HEK293 (cell line): ENCODE measurements around the gene LRP3.

ENCODE experiments used
- CTCF ChIA-PET: fragments of 350-600 bp; formaldehyde crosslinking; extraction: SDS; loops from one replicate; lab custom pipeline; 2021; ENCODE audit warnings: antibody characterized with exemption; lab: Yijun Ruan, JAX
- POLR2A ChIA-PET: fragments of 300-600 bp; formaldehyde crosslinking; extraction: SDS; loops from one replicate; lab custom pipeline; 2020; ENCODE audit warnings: antibody characterized with exemption, inconsistent platforms; lab: Yijun Ruan, JAX
- H3K27ac ChIP-seq: fragments of 200-500 bp; sonication (Bioruptor generic); 2 replicates; pipeline ENCODE4 v1.5.1; 2014; ENCODE audit warnings: low read depth, low read length, control low read depth, inconsistent platforms; ENCODE audit errors: extremely low read depth
- H3K36me3 ChIP-seq, 2 experiments: fragments of 200-500 bp in 1 of 2; sonication (Bioruptor generic) in 1 of 2; 1 replicate in 1 of 2; 2 replicates in 1 of 2; pipeline ENCODE4 v1.5.1; 2014 to 2017; ENCODE audit warnings: inconsistent platforms in 2 of 2, low read length in 2 of 2; ENCODE audit not compliant: control insufficient read depth in 2 of 2, insufficient read depth in 1 of 2
- H3K4me1 ChIP-seq: fragments of 200-500 bp; sonication (Bioruptor generic); 2 replicates; pipeline ENCODE4 v1.5.1; 2014; ENCODE audit warnings: mild to moderate bottlenecking, low read length, inconsistent platforms; ENCODE audit not compliant: control insufficient read depth, insufficient read depth
- H3K4me3 ChIP-seq: 2 replicates; pipeline ENCODE4 v1.5.1; 2011; ENCODE audit warnings: low read depth, mild to moderate bottlenecking, control low read depth, low read length, moderate library complexity
- H3K9me3 ChIP-seq: fragments of 200-500 bp; sonication (Bioruptor generic); 2 replicates; pipeline ENCODE4 v1.5.1; 2014; ENCODE audit warnings: low read depth, low read length, inconsistent platforms; ENCODE audit not compliant: control insufficient read depth, insufficient read depth
- ATF2 ChIP-seq: fragments of 450-650 bp; formaldehyde crosslinking; IDR thresholded peaks from 2 replicates; pipeline ENCODE4 v1.5.1; 2016; ENCODE audit warnings: missing biosample characterization, missing genetic modification characterization, low read depth
- EGR2 ChIP-seq: fragments of 450-650 bp; formaldehyde crosslinking; IDR thresholded peaks from 2 replicates; pipeline ENCODE4 v1.5.1; 2016; ENCODE audit warnings: low read depth, missing biosample characterization, missing genetic modification characterization
- ELK4 ChIP-seq: IDR thresholded peaks from 2 replicates; pipeline ENCODE4 v1.6.1; 2011; ENCODE audit warnings: mild to moderate bottlenecking, low read depth, low read length, borderline replicate concordance
- GFI1B ChIP-seq: fragments of 450-650 bp; formaldehyde crosslinking; IDR thresholded peaks from 2 replicates; pipeline ENCODE4 v1.5.1; 2016; ENCODE audit warnings: missing biosample characterization, missing genetic modification characterization
- GLIS1 ChIP-seq: fragments of 450-650 bp; formaldehyde crosslinking; IDR thresholded peaks from 2 replicates; pipeline ENCODE4 v1.5.1; 2016; ENCODE audit warnings: missing biosample characterization, missing genetic modification characterization
- KLF1 ChIP-seq: fragments of 450-650 bp; formaldehyde crosslinking; IDR thresholded peaks from 2 replicates; pipeline ENCODE4 v1.5.1; 2016; ENCODE audit warnings: missing biosample characterization, missing genetic modification characterization
- MZF1 ChIP-seq: fragments of 450-650 bp; formaldehyde crosslinking; IDR thresholded peaks from 2 replicates; pipeline ENCODE4 v1.5.1; 2017; ENCODE audit warnings: missing biosample characterization, missing genetic modification characterization, borderline replicate concordance
- PRDM2 ChIP-seq: fragments of 450-650 bp; formaldehyde crosslinking; IDR thresholded peaks from 2 replicates; pipeline ENCODE4 v1.5.1; 2016; ENCODE audit warnings: missing biosample characterization, missing genetic modification characterization, borderline replicate concordance
- SETDB1 ChIP-seq: IDR thresholded peaks from one replicate; pipeline ENCODE4 v1.6.1; 2017; ENCODE audit warnings: mild to moderate bottlenecking, low read length, moderate library complexity, mixed read lengths; ENCODE audit not compliant: insufficient read length
- ZBTB11 ChIP-seq: fragments of 450-650 bp; formaldehyde crosslinking; conservative IDR thresholded peaks from 2 replicates; pipeline ENCODE4 v1.5.1; 2016; ENCODE audit warnings: low read depth, missing biosample characterization, missing genetic modification characterization
- ZBTB20 ChIP-seq: fragments of 450-650 bp; formaldehyde crosslinking; IDR thresholded peaks from 2 replicates; pipeline ENCODE4 v1.5.1; 2016; ENCODE audit warnings: missing biosample characterization, missing genetic modification characterization
- ZBTB8A ChIP-seq: fragments of 450-650 bp; formaldehyde crosslinking; IDR thresholded peaks from 2 replicates; pipeline ENCODE4 v1.5.1; 2016; ENCODE audit warnings: missing biosample characterization, missing genetic modification characterization
- ZFP37 ChIP-seq: fragments of 450-650 bp; formaldehyde crosslinking; IDR thresholded peaks from 2 replicates; pipeline ENCODE4 v1.5.1; 2016; ENCODE audit warnings: missing biosample characterization, missing genetic modification characterization
- ZFP69B ChIP-seq: fragments of 450-650 bp; formaldehyde crosslinking; IDR thresholded peaks from 2 replicates; pipeline ENCODE4 v1.5.1; 2016; ENCODE audit warnings: missing biosample characterization, missing genetic modification characterization
- ZNF202 ChIP-seq: fragments of 450-650 bp; formaldehyde crosslinking; IDR thresholded peaks from 2 replicates; pipeline ENCODE4 v1.5.1; 2016; ENCODE audit warnings: missing biosample characterization, missing genetic modification characterization, borderline replicate concordance
- ZNF214 ChIP-seq: fragments of 450-650 bp; formaldehyde crosslinking; IDR thresholded peaks from 2 replicates; pipeline ENCODE4 v1.5.1; 2017; ENCODE audit warnings: missing biosample characterization, mild to moderate bottlenecking, missing genetic modification characterization, borderline replicate concordance
- ZNF366 ChIP-seq: fragments of 450-650 bp; formaldehyde crosslinking; conservative IDR thresholded peaks from 2 replicates; pipeline ENCODE4 v1.5.1; 2016; ENCODE audit warnings: missing biosample characterization, missing genetic modification characterization
- ZNF391 ChIP-seq: fragments of 450-650 bp; formaldehyde crosslinking; IDR thresholded peaks from 2 replicates; pipeline ENCODE4 v1.5.1; 2016; ENCODE audit warnings: low read depth, missing biosample characterization, missing genetic modification characterization, borderline replicate concordance
- ZNF513 ChIP-seq: fragments of 450-650 bp; IDR thresholded peaks from 2 replicates; pipeline ENCODE4 v1.5.1; 2018; ENCODE audit warnings: missing biosample characterization, missing genetic modification characterization
- ZNF558 ChIP-seq: fragments of 450-650 bp; formaldehyde crosslinking; IDR thresholded peaks from 2 replicates; pipeline ENCODE4 v1.5.1; 2016; ENCODE audit warnings: missing biosample characterization, missing genetic modification characterization
- ZNF664 ChIP-seq: fragments of 450-650 bp; formaldehyde crosslinking; IDR thresholded peaks from 2 replicates; pipeline ENCODE4 v1.5.1; 2016; ENCODE audit warnings: missing biosample characterization, missing genetic modification characterization
- ZNF677 ChIP-seq: fragments of 450-650 bp; IDR thresholded peaks from 2 replicates; pipeline ENCODE4 v1.5.0; 2018; ENCODE audit warnings: missing biosample characterization, mild to moderate bottlenecking, missing genetic modification characterization, moderate library complexity
- ZNF76 ChIP-seq: fragments of 450-650 bp; formaldehyde crosslinking; IDR thresholded peaks from 2 replicates; pipeline ENCODE4; 2016; ENCODE audit warnings: low read depth, missing biosample characterization, missing genetic modification characterization, borderline replicate concordance
- ZNF777 ChIP-seq: fragments of 450-650 bp; formaldehyde crosslinking; IDR thresholded peaks from 2 replicates; pipeline ENCODE4 v1.5.1; 2017; ENCODE audit warnings: missing biosample characterization, missing genetic modification characterization, borderline replicate concordance

The LRP3 gene

GRCh38 chr19:33193865-33194362 is at the start of gene LRP3:
LRP3 (plus strand) TSS chr19:33194330; CDS start chr19:33194786, 456 bp downstream.
- CTCF ChIA-PET, result interaction anchor here (0.5 to 12.3 kb wide), 5 partner anchors 9 to 584 kb away, joined by 3 to 154 read pairs (median 30); no protein-coding TSS in a partner anchor
- Histone ChIP-seq H3K4me1 (peaks cover 15% of the 10 kb centered on the region), H3K4me3 (peak within 1 kb of the TSS; percentile 47), H3K36me3 (peaks cover 22 to 25% of the 10 kb centered on the region in 2 experiments), H3K9me3 (no peaks in the 10 kb centered on the region), H3K27ac (peak within 1 kb of the TSS; percentile 95)
- POLR2A ChIA-PET, result interaction anchor here (0.9 kb wide), 1 partner anchor 9 kb away, joined by 5 read pairs; no protein-coding TSS in a partner anchor
- TF ChIP-seq GLIS1 (tag by site-specific recombination) (peak; percentile 73), ZNF677 (tag by site-specific recombination) (no peak), ZNF214 (no peak), ZNF391 (tag by site-specific recombination) (0 out of 2 replicates have a peak, but pooled peaks have one; percentile 27), ZNF664 (tag by site-specific recombination) (no peak), ATF2 (tag by site-specific recombination) (no peak), KLF1 (no peak), ZNF366 (tag by site-specific recombination) (no peak), ZNF777 (no peak), ZNF202 (tag by site-specific recombination) (no peak), ZFP37 (no peak), ZNF558 (tag by site-specific recombination) (no peak), MZF1 (no peak), ZBTB11 (tag by site-specific recombination) (peak; percentile 18; the same call in 1 of the 2 replicates), EGR2 (tag by site-specific recombination) (no peak), ZBTB20 (tag by site-specific recombination) (peak; percentile 91), ZNF513 (no peak), ELK4 (no peak), ZFP69B (tag by site-specific recombination) (no peak), SETDB1 (no peak), ZNF76 (tag by site-specific recombination) (peak; percentile 55; the same call in 1 of the 2 replicates), ZBTB8A (tag by site-specific recombination) (peak; percentile 81), GFI1B (tag by site-specific recombination) (0 out of 2 replicates have a peak, but pooled peaks have one; percentile 16), PRDM2 (tag by site-specific recombination) (no peak)
